Glomerular visceral epithelial cell (primary cell): Measurements from ENCODE around the gene NAT8.
"Not testable (repeated sequence)": the region's sequence is repeated elsewhere in the genome, so short reads cannot be mapped to it uniquely, and the experiment has no call there.

Experiments
- DNase-seq: peaks from one replicate; pipeline ENCODE4 v3.0.0-alpha.2; 2016; ENCODE audit errors: extremely low spot score

The NAT8 gene

GRCh38 chr2:73636977-73637376 is 5.2 kb downstream of the NAT8 start:
- DNase-seq = not testable (repeated sequence)

- not testable (repeated sequence) for DNase-seq
Observed at GRCh38 chr2:73630662-73631266, 11.5 kb downstream of the NAT8 start.

GRCh38 chr2:73628493-73628892 is 13.7 kb downstream of the NAT8 start:
- DNase-seq = not testable (repeated sequence)

GRCh38 chr2:73626237-73626636 is 16.0 kb downstream of the NAT8 start:
- not testable (repeated sequence) for DNase-seq

- not testable (repeated sequence) for DNase-seq
Observed at GRCh38 chr2:73624625-73625024, 17.6 kb downstream of the NAT8 start.

- peak; percentile 8 for DNase-seq
Observed at GRCh38 chr2:73624036-73624435, 18.2 kb downstream of the NAT8 start.

- not testable (repeated sequence) for DNase-seq
Observed at GRCh38 chr2:73619925-73620324, 22.3 kb downstream of the NAT8 start.

GRCh38 chr2:73614997-73615396 is 27.2 kb downstream of the NAT8 start:
- DNase-seq = no peak

- no peak for DNase-seq
Observed at GRCh38 chr2:73614105-73614504, 28.1 kb downstream of the NAT8 start.

GRCh38 chr2:73611867-73612266 is 30.4 kb downstream of the NAT8 start:
- no peak for DNase-seq

- DNase-seq = no peak
Observed at GRCh38 chr2:73611193-73611592, 31.0 kb downstream of the NAT8 start.

- DNase-seq = no peak
Observed at GRCh38 chr2:73610111-73610510, 32.1 kb downstream of the NAT8 start.

GRCh38 chr2:73604589-73604988 is 37.6 kb downstream of the NAT8 start:
- not testable (repeated sequence) for DNase-seq

- not testable (repeated sequence) for DNase-seq
Observed at GRCh38 chr2:73603099-73603588, 39.1 kb downstream of the NAT8 start.

GRCh38 chr2:73601780-73602179 is 40.4 kb downstream of the NAT8 start:
- DNase-seq = no peak

- DNase-seq = no peak
Observed at GRCh38 chr2:73594251-73594650, 48.0 kb downstream of the NAT8 start.

GRCh38 chr2:73593680-73594079 is 48.5 kb downstream of the NAT8 start:
- DNase-seq = no peak
